H9 (cell line): Measurements from ENCODE around the gene ZNF609. TPM values are rescaled to one million over a fixed set of nuclear protein-coding genes. Genes with fewer than 3 reads are reported as not detected.
A peak's percentile ranks its signal among the peaks of the same experiment; 100 is the strongest.

Source experiments
- DNase-seq: peaks from one replicate; pipeline ENCODE4 v3.0.0-alpha.2; 2017
- H2AFZ ChIP-seq: one replicate; pipeline ENCODE4 v1.6.1; 2013; ENCODE audit warnings: mild to moderate bottlenecking, low read length, control low read depth, moderate library complexity
- H2AK5ac ChIP-seq: 2 replicates; pipeline ENCODE4 v1.6.1; 2013; ENCODE audit warnings: low read length, control low read depth, mixed read lengths; ENCODE audit not compliant: insufficient read length
- H2BK120ac ChIP-seq: one replicate; pipeline ENCODE4 v1.6.1; 2013; ENCODE audit warnings: low read depth, mild to moderate bottlenecking, low read length, control low read depth, inconsistent platforms; ENCODE audit not compliant: poor library complexity, severe bottlenecking
- H2BK12ac ChIP-seq: 2 replicates; pipeline ENCODE4 v1.6.1; 2013; ENCODE audit warnings: low read length, control low read depth, mixed read lengths, low read depth; ENCODE audit not compliant: insufficient read length
- H2BK15ac ChIP-seq: 2 replicates; pipeline ENCODE4 v1.6.1; 2013; ENCODE audit warnings: low read depth, low read length, control low read depth
- H2BK20ac ChIP-seq: one replicate; pipeline ENCODE4 v1.6.1; 2013; ENCODE audit warnings: low read depth, mild to moderate bottlenecking, low read length, control low read depth, inconsistent platforms; ENCODE audit not compliant: poor library complexity, severe bottlenecking
- H2BK5ac ChIP-seq: 2 replicates; pipeline ENCODE4 v1.6.1; 2013; ENCODE audit warnings: low read length, control low read depth, mixed read lengths; ENCODE audit not compliant: insufficient read length
- H3K14ac ChIP-seq: 2 replicates; pipeline ENCODE4 v1.6.1; 2013; ENCODE audit warnings: low read length, control low read depth; ENCODE audit not compliant: insufficient read depth
- H3K18ac ChIP-seq: 2 replicates; pipeline ENCODE4 v1.6.1; 2013; ENCODE audit warnings: low read depth, mild to moderate bottlenecking, mixed read lengths, low read length, control low read depth; ENCODE audit not compliant: insufficient read length
- H3K23ac ChIP-seq: 2 replicates; pipeline ENCODE4 v1.6.1; 2013; ENCODE audit warnings: low read length, control low read depth, mixed read lengths, low read depth; ENCODE audit not compliant: insufficient read length
- H3K23me2 ChIP-seq: 2 replicates; pipeline ENCODE4 v1.6.1; 2013; ENCODE audit warnings: low read depth, mild to moderate bottlenecking, mixed read lengths, low read length, control low read depth; ENCODE audit not compliant: insufficient read length, poor library complexity, severe bottlenecking
- H3K27ac ChIP-seq: 2 replicates; pipeline ENCODE4 v1.5.1; 2013; ENCODE audit warnings: low read length, control low read depth, mixed read lengths, low read depth; ENCODE audit not compliant: insufficient read length
- H3K27me3 ChIP-seq: 2 replicates; pipeline ENCODE4 v1.6.1; 2013; ENCODE audit warnings: low read length, control low read depth, inconsistent platforms; ENCODE audit not compliant: insufficient read depth
- H3K4ac ChIP-seq: 2 replicates; pipeline ENCODE4 v1.6.1; 2013; ENCODE audit warnings: low read depth, mild to moderate bottlenecking, control low read depth, inconsistent platforms, low read length, moderate library complexity
- H3K4me1 ChIP-seq: 2 replicates; pipeline ENCODE4 v1.6.1; 2013; ENCODE audit warnings: low read length, control low read depth, inconsistent platforms; ENCODE audit not compliant: insufficient read depth
- H3K4me2 ChIP-seq: 2 replicates; pipeline ENCODE4 v1.6.1; 2013; ENCODE audit warnings: low read length, control low read depth, mixed read lengths; ENCODE audit not compliant: insufficient read length, insufficient read depth
- H3K56ac ChIP-seq: 2 replicates; pipeline ENCODE4 v1.6.1; 2013; ENCODE audit warnings: low read depth, mild to moderate bottlenecking, mixed read lengths, low read length, control low read depth; ENCODE audit not compliant: insufficient read length
- H3K79me1 ChIP-seq: 2 replicates; pipeline ENCODE4 v1.6.1; 2013; ENCODE audit warnings: low read depth, mild to moderate bottlenecking, moderate library complexity, low read length, control low read depth, inconsistent platforms; ENCODE audit not compliant: insufficient read depth, poor library complexity, severe bottlenecking
- H3K79me2 ChIP-seq: 2 replicates; pipeline ENCODE4 v1.6.1; 2013; ENCODE audit warnings: low read length, control low read depth, inconsistent platforms; ENCODE audit not compliant: insufficient read depth
- H3K9ac ChIP-seq: 2 replicates; pipeline ENCODE4 v1.6.1; 2013; ENCODE audit warnings: low read length, control low read depth, mixed read lengths; ENCODE audit not compliant: insufficient read length; ENCODE audit errors: extremely low read depth
- H3K9me3 ChIP-seq: one replicate; pipeline ENCODE4 v1.6.1; 2013; ENCODE audit warnings: low read depth, low read length, inconsistent platforms; ENCODE audit not compliant: control insufficient read depth
- H3T11ph ChIP-seq: one replicate; pipeline ENCODE4 v1.6.1; 2013; ENCODE audit warnings: mild to moderate bottlenecking, low read length, control low read depth, inconsistent platforms
- H4K20me1 ChIP-seq: one replicate; pipeline ENCODE4 v1.6.1; 2013; ENCODE audit not compliant: control insufficient read depth, insufficient read length, insufficient read depth
- H4K5ac ChIP-seq: 2 replicates; pipeline ENCODE4 v1.6.1; 2013; ENCODE audit warnings: low read depth, mild to moderate bottlenecking, mixed read lengths, low read length, control low read depth; ENCODE audit not compliant: insufficient read length
- H4K8ac ChIP-seq: replicated peaks from 2 replicates; pipeline ENCODE4 v1.6.1; 2013; ENCODE audit warnings: low read length, control low read depth, mixed read lengths, low read depth; ENCODE audit not compliant: insufficient read length
- H4K91ac ChIP-seq: 2 replicates; pipeline ENCODE4 v1.6.1; 2013; ENCODE audit warnings: low read depth, mild to moderate bottlenecking, moderate library complexity, mixed read lengths, low read length, control low read depth; ENCODE audit not compliant: insufficient read length
- H3K27ac Mint-ChIP-seq, 3 experiments: 2 replicates in 2 of 3; 3 replicates in 1 of 3; pipeline ENCODE4 v1.8.0; 2020 to 2021; ENCODE audit warnings: mixed read lengths in 3 of 3, mild to moderate bottlenecking in 1 of 3, moderate library complexity in 1 of 3
- H3K27me3 Mint-ChIP-seq: 2 replicates; pipeline ENCODE4 v1.8.0; 2021; ENCODE audit warnings: low read depth, mild to moderate bottlenecking, moderate library complexity, mixed read lengths
- H3K36me3 Mint-ChIP-seq, 3 experiments: 2 replicates in 2 of 3; 3 replicates in 1 of 3; pipeline ENCODE4 v1.8.0; 2020 to 2021; ENCODE audit warnings: low read depth in 3 of 3, mixed read lengths in 3 of 3; ENCODE audit not compliant: insufficient read depth in 1 of 3
- H3K4me1 Mint-ChIP-seq, 2 experiments: 2 replicates each; pipeline ENCODE4 v1.8.0; 2020; ENCODE audit warnings: mixed read lengths in 2 of 2
- H3K4me3 Mint-ChIP-seq, 2 experiments: 2 replicates in 1 of 2; 3 replicates in 1 of 2; pipeline ENCODE4 v1.8.0; 2020 to 2021; ENCODE audit warnings: mild to moderate bottlenecking in 2 of 2, mixed read lengths in 2 of 2, moderate library complexity in 1 of 2
- H3K9me3 Mint-ChIP-seq, 2 experiments: 2 replicates in 1 of 2; 3 replicates in 1 of 2; pipeline ENCODE4 v1.8.0; 2020; ENCODE audit warnings: mild to moderate bottlenecking in 2 of 2, mixed read lengths in 2 of 2, moderate library complexity in 1 of 2
- CTCF ChIP-seq: fragments of 200-600 bp; sonication (generic); conservative IDR thresholded peaks from 3 replicates; pipeline ENCODE4 v1.8.0; 2021; ENCODE audit warnings: antibody characterized with exemption, mild to moderate bottlenecking
- total RNA-seq: library from RNA; stranded (reverse); gene quantifications from 2 replicates; pipeline ENCODE4 v1.2.1, GENCODE V29; 2021

Gene ZNF609
- total RNA-seq, 1 experiment from 2014 or later, result 45.3 TPM

DNA sequence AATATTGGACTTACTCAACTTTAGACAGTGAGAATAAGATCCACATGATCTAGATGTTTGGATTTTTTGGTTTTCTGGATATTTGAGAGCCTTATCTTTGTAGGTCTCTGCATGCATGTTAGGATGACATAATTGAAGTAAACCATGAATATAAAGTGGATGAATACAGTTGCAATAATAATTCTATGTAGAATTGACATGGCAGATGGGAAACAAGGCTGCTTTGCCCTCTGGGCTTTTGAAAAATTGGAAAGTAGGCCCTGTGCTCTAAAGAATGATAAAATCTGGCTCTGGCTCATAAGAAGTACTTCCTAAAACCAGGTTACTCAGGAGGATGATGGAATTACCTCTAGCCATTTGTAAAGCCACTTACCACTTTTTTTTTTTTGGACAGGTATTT, 86.9 kb downstream of the ZNF609 start:
- Histone ChIP-seq H4K20me1 (no peaks in the 10 kb centered on the region), H2BK120ac (no peak overlapping the region), H3K79me2 (peaks cover 8% of the 10 kb centered on the region; the same call in 1 of the 2 replicates), H3K18ac (no peak overlapping the region), H4K8ac (no peak overlapping the region), H3T11ph (no peak overlapping the region), H3K4ac (no peak overlapping the region), H3K14ac (no peak overlapping the region), H3K23ac (no peak overlapping the region), H2BK20ac (no peak overlapping the region), H4K91ac (no peak overlapping the region), H2BK12ac (no peak overlapping the region), H2AFZ (no peak overlapping the region), H3K23me2 (no peaks in the 10 kb centered on the region), H3K56ac (no peak overlapping the region), H3K79me1 (peaks cover 4% of the 10 kb centered on the region), H3K9ac (no peak overlapping the region), H2AK5ac (no peak overlapping the region), H2BK5ac (no peak overlapping the region), H4K5ac (no peak overlapping the region), H3K27me3 (no peaks in the 10 kb centered on the region), H3K9me3 (no peaks in the 10 kb centered on the region), H2BK15ac (no peak overlapping the region), H3K27ac (no peak overlapping the region), H3K4me2 (no peak overlapping the region), H3K4me1 (no peaks in the 10 kb centered on the region)
- TF ChIP-seq CTCF, result no peak
- H3K36me3 Mint-ChIP-seq, result peaks cover 0 to 4% (median 3%) of the 10 kb centered on the region in 3 experiments; a peak in 4 of 7 replicates
- no peaks in the 10 kb centered on the region; the same call in 1 of the 2 replicates for H3K27me3 Mint-ChIP-seq
- H3K4me1 Mint-ChIP-seq, result peaks cover 10% of the 10 kb centered on the region in 2 experiments
- DNase-seq, result no peak
- peak overlapping the region in 1 of 3 experiments; percentile 66; a peak in 1 of 7 replicates for H3K27ac Mint-ChIP-seq
- H3K9me3 Mint-ChIP-seq, result no peaks in the 10 kb centered on the region
- no peak overlapping the region for H3K4me3 Mint-ChIP-seq
